GM19397 (cell line): ENCODE results near the gene TINCR.

ENCODE experiments used
- ATAC-seq: cut with Tn5 transposase; IDR thresholded peaks from one replicate; pipeline ENCODE4 v1.9.1; 2021; ENCODE audit warnings: mild to moderate bottlenecking, moderate library complexity; ENCODE audit not compliant: unreplicated experiment

TINCR gene

DNA sequence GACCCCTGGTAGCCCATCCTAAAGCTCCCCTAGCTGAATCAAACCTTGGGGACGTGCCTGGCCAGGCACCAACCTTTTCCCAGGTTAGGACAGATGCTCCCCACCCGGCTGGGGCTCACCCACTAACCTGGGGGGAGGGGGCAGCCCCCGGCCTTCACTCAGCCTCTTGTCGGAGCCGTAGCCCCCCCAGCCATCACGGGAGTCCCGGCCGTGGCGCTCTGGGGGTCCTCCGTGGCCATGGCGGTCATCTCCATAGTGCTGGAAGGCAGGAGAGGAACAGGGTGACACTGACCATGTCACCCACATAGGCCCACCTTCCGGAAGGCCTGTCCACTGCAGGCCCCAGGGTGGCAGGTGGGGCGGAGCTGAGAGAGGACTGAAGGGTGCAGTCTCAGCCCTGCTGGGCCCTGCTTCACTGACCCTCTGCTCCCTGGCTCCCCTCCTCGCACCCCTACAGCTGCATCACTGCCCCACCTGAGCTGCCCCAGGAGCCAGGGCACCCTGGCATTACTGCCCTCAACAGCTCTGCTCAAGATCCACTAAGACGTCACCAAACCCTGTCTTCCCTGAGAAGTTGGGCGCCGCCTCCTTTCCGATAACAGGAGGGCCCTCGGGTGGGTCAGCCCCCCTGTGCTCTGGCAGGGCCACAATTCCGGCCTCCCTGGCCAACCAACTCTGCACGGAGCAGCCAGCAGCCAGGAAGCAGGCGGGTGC, 22.6 kb upstream of the TINCR start:
- no peak for ATAC-seq

- ATAC-seq, result no peak
Observed at GRCh38 chr19:5588906-5589676, 21.3 kb upstream of the TINCR start.

DNA sequence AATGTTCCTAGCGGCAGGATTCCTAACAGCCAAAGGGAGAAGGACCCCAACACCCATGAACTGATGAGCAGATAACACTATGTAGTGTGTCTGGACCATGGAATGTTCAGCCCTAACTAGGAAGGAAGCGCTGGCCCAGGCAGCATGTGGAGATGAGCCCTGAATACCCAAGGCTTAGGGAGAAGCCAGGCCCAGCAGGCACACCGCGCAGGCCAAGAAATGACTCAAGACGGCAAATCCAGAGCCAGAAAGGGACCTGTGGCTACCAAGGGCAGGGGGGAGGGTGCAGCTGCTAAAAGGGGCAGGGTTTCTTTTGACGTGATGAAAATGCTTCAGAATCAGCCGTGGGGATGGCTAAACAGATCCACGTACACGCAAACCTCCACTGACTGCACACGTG, 20.7 kb upstream of the TINCR start:
- no peak for ATAC-seq

DNA sequence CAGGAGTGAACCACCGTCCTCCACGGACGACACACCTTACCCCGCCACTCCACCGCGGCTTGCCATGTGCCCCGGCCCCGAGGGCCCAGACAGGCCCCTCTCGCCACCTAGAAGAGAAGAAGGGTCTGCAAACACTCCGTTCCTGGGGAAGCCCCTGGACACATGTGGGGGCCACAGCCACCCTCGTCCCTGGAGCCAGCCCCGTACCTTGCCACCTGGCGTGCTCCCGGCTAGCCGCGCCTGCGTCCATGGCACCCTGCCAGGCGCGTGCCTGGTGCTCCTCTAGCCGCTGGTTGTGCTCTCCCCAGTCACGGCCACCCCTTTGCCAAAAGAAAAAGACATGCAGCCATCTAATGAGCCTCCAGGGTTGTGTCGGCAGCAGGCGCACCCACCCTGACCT, 19.9 kb upstream of the TINCR start:
- no peak for ATAC-seq

DNA sequence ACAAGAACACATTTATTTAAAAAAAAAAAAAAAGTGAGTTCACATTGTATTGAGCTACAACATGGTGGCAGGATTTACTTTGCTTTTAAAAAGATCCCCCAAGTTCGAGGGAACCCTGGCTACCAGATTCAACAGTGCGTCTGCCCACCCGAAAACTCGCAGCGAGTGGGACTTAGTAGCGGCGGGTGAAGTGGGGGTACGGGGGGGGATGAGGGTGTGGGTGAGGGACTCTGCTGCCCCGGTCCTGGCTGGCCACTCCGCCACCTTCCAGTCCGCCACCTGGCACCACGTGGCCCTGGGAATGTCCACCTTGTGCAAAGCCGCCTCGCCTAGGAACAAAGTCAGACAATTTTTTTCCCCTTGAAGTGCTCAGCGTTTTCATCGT, 19.3 kb upstream of the TINCR start:
- no peak for ATAC-seq

GRCh38 chr19:5586300-5587070, 18.7 kb upstream of the TINCR start:
- ATAC-seq, result no peak

- ATAC-seq, result no peak
Observed at GRCh38 chr19:5585461-5586299, 17.9 kb upstream of the TINCR start.

- no peak for ATAC-seq
Observed at GRCh38 chr19:5580161-5580571, 12.4 kb upstream of the TINCR start.

GRCh38 chr19:5579697-5580096, 11.9 kb upstream of the TINCR start:
- ATAC-seq, result no peak

DNA sequence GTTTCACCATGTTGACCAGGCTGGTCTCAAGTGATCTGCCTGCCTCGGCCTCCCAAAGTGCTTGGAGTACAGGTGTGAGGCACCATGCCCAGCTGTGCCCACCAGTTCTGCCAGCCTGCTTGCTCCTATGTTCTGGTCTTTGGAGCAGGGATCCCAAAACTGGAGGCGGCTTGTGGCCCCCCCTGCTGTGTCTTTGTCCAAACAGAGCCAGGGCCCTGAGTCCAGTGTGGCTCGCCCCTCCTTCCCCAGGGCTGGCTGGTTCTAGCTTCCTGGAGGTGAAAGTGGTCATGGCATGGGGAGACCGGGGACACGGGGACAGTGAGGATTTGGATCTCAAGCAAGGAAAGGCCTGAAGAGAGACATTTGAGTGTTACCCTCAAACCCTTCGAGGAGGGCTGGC, 11.5 kb upstream of the TINCR start:
- no peak for ATAC-seq

- no peak for ATAC-seq
Observed at GRCh38 chr19:5578097-5578846, 10.5 kb upstream of the TINCR start.

DNA sequence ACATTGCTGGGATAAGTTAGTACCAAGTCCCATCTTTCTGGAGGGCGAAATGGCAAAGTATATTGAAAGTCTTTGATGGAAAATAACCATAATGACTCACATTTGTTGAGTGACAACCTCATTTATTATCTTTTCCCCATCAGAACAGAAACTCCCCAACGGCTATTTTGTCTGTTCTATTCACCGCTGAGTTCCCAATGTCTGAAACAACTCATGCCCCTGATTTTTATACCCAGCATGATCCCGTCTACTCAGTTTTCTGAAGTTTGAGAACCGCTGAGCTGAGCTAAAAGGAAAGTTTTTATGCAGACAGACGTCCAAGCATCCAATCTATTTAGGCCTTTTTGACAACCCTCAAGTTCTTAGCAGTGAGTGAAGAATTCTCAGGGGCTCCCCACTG, 7.8 kb upstream of the TINCR start:
- no peak for ATAC-seq

DNA sequence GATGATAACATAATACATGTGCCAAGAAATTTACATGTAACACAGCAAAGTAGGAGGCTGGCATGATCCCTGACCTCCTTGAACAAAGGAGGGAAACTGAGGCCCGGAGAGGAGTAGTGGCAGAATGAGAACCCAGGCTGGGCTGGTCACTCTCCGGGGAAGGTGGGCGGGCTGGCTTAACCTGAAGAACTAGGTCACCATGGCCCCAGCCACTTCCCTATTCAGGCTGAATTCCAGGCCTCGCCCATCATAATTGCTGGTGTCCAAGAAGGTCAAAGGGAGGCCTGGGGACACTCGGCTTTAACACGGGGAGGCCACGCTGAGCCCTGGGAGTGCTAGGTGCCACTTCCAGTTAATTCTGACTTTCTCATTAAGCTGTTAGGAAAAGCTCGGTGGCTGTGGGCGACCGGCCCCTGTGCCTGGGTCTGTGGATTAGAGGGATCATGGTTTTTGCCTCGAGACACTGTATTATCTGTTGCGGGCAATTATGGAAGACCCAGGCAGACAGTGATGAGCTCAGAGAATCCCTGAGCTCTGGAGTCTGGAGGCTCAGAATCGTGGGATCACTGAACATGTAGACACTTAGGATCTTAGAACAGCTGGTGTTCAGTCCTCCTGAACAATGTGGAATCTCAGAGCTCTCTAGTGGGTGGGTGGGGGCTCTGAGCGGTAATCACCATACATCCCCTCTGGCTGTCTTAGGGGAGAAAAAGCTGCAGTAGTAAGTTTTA, 5.0 kb upstream of the TINCR start:
- no peak for ATAC-seq

- ATAC-seq, result no peak
Observed at GRCh38 chr19:5571777-5572176, 4.0 kb upstream of the TINCR start.

GRCh38 chr19:5567970-5568407, 236 bp upstream of the TINCR start:
- ATAC-seq, result no peak

GRCh38 chr19:5564930-5565329, 2.8 kb downstream of the TINCR start:
- no peak for ATAC-seq

DNA sequence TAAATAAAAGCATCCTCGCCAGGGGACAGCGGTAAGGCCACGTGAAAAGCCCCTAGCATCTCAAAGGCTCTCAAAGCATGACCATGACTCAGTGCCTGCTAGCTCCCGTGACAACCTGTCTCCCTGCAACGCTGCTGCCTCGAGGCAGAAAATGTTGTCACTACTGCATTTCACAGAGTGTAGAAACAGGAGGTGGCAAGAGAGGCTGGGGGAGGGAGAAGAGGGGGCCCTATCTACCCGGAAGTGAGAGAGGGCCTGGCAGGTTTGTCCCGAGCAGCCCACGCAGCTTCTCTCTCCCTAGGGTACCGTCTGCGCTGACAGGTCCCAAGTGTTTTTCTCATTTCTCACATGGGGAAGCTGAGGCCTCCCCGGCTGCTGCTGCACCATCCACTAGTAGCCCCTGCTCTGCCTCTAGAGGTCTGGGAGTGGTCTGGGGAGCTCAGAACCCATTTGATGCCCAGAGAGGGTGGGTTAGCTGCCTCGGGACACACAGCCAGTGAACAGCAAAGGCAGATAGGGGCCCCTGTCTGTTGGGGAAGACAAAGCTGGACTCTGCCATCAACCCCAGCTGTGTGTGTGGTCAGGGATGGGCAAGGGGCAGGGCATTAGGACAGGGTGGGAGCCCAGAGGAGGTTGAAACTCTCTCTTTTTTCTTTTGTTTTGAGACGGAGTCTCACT, 3.7 kb downstream of the TINCR start:
- ATAC-seq, result no peak

GRCh38 chr19:5563008-5563431, 4.7 kb downstream of the TINCR start:
- ATAC-seq, result no peak

DNA sequence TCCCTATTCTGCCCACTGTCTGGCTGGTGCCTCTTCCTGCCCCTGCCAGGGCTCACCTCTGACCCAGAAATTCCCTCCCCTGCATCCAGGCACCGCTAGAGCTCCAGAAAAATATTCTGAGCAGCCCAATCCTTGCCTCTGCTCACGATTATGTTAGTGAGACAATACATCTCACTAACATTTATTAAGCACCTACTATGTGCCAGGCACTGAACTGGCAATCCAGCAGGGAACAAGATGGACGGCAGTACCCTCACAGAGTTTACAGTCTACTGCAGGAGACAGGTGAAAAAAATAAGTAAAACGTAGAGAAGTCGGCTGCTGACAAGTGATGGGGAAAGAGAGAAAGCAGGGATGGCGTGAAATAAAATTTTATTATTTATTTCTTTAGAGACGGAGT, 5.5 kb downstream of the TINCR start:
- no peak for ATAC-seq
